ENCODE measurements around the gene DOCK7. TPM values are rescaled to one million over a fixed set of nuclear protein-coding genes. Genes with fewer than 3 reads are reported as not detected.

DOCK7 gene
- total and polyA plus RNA-seq, 2 of the 13 experiments (the other 11 are each of a cell fraction or from before 2014, with no cell fraction given): 45.7 to 67.2 TPM

GRCh38 chr1:62724430-62724829, 36.2 kb upstream of the DOCK7 start:
- Histone ChIP-seq H3K79me2 (ENCODE audit: insufficient read depth, low read length) (no peaks in the 10 kb centered on the region), H3K4me1 (ENCODE audit: insufficient read depth, low read length) (peaks cover 59% of the 10 kb centered on the region), H4K20me1 (ENCODE audit: insufficient read depth, low read length) (no peaks in the 10 kb centered on the region), H3K27ac (ENCODE audit: extremely low read length, insufficient read depth, low read length) (no peak overlapping the region), H2AFZ (ENCODE audit: low read length) (no peak overlapping the region), H3K9ac (ENCODE audit: insufficient read depth, low read depth, low read length) (no peak overlapping the region), H3K4me2 (ENCODE audit: low read depth, low read length) (no peak overlapping the region), H3K4me3 (replicated peaks in 1 of 3; ENCODE audit: insufficient read depth in 1 of 3, low read depth in 2 of 3, low read length in 3 of 3) (no peak overlapping the region), H3K27me3 (ENCODE audit: control insufficient read depth in 1 of 2, insufficient read depth in 2 of 2, low read length in 2 of 2) (no peaks in the 10 kb centered on the region), H3K9me3 (ENCODE audit: low read length) (no peaks in the 10 kb centered on the region), H3K36me3 (replicated peaks in 1 of 2; ENCODE audit: control insufficient read depth in 1 of 2, insufficient read depth in 2 of 2, low read length in 2 of 2) (no peaks in the 10 kb centered on the region)
- BruUV-seq (replicated peaks): no TSS peak
- TF ChIP-seq IRX3 (CRISPR knock-in tag; IDR thresholded peaks at IDR 0.05; ENCODE audit: borderline replicate concordance, low read depth) (no peak), ZNF883 (CRISPR knock-in tag; IDR thresholded peaks at IDR 0.05; ENCODE audit: not compliant biosample characterization) (no peak), KLF9 (CRISPR knock-in tag; IDR thresholded peaks at IDR 0.05; ENCODE audit: low read depth) (no peak), GLMP (CRISPR knock-in tag; IDR thresholded peaks at IDR 0.05; ENCODE audit: borderline replicate concordance) (no peak), USF2 (IDR thresholded peaks at IDR 0.05; ENCODE audit: low read depth, low read length) (no peak), USF2 (CRISPR knock-in tag; IDR thresholded peaks at IDR 0.05; ENCODE audit: borderline replicate concordance) (no peak), ZNF766 (CRISPR knock-in tag; IDR thresholded peaks at IDR 0.05; ENCODE audit: borderline replicate concordance) (no peak), ZMAT3 (CRISPR knock-in tag; conservative IDR thresholded peaks at IDR 0.05) (no peak), SETDB1 (CRISPR knock-in tag; IDR thresholded peaks at IDR 0.05; ENCODE audit: borderline replicate concordance) (no peak), RAD21 (CRISPR knock-in tag; IDR thresholded peaks at IDR 0.05) (no peak), ELF3 (CRISPR knock-in tag; IDR thresholded peaks at IDR 0.05) (no peak), AGO1 (IDR thresholded peaks at IDR 0.05; ENCODE audit: low read depth, low read length, poor library complexity, severe bottlenecking) (no peak)
- DNase-seq (ENCODE audit: low spot score) (no peak), FAIRE-seq (no peak), ATAC-seq (no peak)
- 95% methylated on average over 3 of the region's 3 CpGs for WGBS (ENCODE audit: low lambda C conversion rate)
- POLR2A ChIA-PET: interaction anchor here (1.2 to 5.2 kb wide), 2 partner anchors 10 to 34 kb away, joined by 3 to 28 read pairs; no protein-coding TSS in a partner anchor
- CTCF ChIA-PET (ENCODE audit: low intra/inter-chr PET ratio, low total read pairs): no interaction called here
- intact Hi-C loops (cut with micrococcal nuclease; ENCODE audit: unreplicated experiment) (no loop called here), in situ Hi-C loops (cut with HindIII; ENCODE audit: extremely low pct_ligation_motif_present, low pct_unique_long_range_greater_than_20kb) (no loop called here)

All from HepG2 (cell line).